SKM-1 (cell line): ENCODE measurements around the gene ZBTB49.

Experiments
- DNase-seq: peaks from one replicate; lab custom pipeline; 2025; ENCODE audit not compliant: unreplicated experiment; lab: John Stamatoyannopoulos, UW

The ZBTB49 gene

DNA sequence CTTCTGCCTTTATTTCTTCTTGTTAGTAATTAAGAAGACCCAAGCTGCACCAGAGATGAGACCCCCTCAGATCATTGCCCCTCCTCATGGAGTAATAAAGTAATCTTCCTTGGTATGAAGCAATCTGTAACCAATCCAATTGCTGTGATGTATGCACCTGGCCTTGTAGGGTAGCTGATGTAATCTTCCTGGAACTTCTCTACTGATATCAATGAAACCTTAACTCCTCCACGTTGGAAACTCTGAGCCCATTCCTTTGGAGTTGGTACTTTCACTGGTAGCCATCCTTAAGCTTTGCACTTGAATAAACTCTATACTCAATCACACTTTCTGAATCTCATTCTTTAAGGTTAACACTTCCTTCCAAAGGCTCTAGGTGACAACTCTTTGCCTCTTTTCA, 65.3 kb downstream of the ZBTB49 start:
- no peak for DNase-seq

- DNase-seq: no peak
These were observed 66.3 kb downstream of the ZBTB49 start for GRCh38 chr4:4356106-4357041.

DNA sequence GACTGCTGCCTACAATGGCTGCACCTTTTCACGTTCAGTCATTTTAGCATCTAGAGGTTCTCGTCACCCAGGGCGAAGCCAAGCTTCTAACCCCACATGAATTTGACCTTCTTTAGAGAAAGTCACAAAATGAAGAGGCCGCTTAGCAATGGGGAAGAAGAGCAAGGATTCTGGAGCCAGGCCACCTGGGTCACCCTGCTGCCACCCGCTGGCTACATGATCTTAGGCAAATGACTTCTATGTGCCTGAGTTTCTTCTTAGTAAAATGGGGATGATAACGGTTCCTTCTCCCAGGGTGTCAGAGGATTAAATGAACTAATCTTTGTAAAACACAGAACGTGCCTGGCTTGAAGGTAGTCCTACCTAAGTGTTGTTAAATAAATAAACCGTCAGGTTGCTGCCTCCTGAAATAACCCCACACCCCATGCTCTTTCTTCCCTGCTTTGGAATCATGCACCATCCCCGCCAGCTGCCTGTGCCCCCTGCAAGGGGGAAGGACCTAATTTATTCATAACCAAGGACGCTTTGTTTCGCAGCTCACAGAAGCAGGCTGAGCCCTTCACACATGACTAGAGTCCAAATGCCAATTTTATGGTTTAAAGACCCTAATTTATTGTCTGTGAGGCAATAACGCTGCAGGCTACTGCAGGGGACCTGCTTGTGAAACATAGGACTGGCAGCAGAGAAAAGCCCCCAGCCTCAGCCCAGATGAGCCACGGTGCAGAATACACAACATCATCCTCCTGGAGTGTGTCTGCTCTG, 68.2 kb downstream of the ZBTB49 start:
- DNase-seq: no peak

GRCh38 chr4:4361883-4362282, 71.8 kb downstream of the ZBTB49 start:
- no peak for DNase-seq

- no peak for DNase-seq
These were observed 73.1 kb downstream of the ZBTB49 start for GRCh38 chr4:4362991-4363697.

GRCh38 chr4:4364061-4364460, 74.0 kb downstream of the ZBTB49 start:
- DNase-seq: no peak

DNA sequence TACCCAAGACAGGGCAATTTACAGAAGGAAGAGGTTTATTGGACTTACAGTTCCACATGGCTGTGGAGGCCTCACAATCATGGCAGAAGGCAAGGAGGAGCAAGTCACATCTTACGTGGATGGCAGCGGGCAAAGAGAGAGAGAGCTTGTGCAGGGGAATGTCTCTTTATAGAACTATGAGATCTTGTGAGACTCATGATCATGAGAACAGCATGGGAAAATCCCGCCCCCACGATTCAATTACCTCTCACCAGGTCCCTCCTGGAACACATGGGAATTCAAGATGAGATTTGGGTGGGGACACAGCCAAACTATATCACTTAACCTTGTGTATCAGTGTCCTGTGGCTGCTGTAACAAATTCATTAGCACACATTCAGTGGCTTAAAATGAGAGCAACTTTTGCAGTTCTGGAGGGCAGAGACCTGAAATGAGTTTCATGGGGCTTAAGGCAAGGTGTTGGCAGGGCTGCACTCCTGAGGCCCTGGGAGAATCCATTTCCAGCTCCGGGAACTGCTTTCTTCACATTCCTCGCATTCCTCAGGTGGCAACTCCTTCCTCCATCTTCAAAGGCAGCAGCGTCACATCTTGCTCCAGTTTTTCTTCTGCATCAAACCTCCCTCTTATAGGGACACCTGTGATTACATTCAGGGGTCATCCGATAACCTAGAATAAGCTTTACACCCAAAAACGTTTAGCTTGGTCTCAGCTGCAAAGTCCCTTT, 74.6 kb downstream of the ZBTB49 start:
- DNase-seq: no peak

DNA sequence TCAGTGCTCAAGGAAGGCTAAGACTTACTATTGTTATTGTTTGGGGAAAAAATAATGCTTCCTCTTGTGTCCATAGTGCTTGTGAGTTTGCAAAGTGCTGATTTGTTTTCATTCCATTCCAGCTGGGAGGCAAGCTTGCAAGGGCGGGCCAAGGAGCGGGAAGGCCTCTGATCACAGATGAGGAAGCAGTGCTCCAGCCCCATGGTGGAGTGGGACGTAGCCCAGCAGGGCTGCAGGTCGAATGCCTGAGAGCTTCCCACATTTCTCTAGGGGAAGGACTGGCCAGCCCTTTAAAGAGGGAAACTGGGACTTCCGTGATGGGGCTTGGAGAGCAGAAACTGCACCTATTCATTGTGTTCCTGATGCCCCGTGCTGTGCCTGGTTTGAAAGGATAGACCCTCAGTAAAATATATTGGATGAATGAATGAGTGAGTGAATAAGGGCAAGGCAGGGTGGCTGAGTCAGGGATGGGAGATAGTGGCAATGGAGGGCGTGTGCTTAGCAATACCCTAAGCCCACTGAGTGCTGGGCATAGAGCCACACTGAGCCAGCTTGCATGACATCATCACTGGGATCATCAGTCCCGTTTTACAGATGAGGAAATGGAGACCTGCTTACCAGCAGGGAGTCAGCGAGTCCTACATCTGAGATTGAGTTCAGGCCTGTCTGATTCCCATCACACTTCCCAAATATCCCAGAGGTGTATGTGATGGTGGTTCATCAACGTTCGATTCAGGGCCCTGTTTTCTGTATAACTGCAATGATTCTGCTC, 78.9 kb downstream of the ZBTB49 start:
- DNase-seq: no peak
